ENCODE measurements around the gene FOXE1. TPM values are rescaled to one million over a fixed set of nuclear protein-coding genes. Genes with fewer than 3 reads are reported as not detected.
A peak's percentile ranks its signal among the peaks of the same experiment; 100 is the strongest.

Gene FOXE1
- total RNA-seq, 1 donor from 2014 or later, result 0.45 TPM

DNA sequence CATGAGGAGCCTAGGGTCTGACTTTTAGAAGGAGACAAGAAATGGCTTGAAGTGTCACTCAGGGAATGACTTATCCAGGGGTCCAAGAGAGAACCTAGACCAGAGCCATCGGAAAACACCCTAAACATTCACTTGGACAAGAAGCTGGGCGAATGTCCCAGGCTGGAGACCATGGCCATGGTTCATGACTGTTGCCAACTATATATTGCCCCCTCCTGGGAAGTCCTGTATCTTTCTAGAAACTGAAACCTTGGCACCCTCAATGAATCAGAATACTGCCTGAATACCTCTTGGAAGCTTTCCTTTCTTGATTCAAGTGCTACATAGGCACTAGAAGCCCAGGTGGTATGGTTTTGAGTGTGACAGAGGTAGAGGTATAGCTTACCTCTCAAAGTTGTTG lies 39.4 kb downstream of the FOXE1 start:
- Histone ChIP-seq H4K20me1 (ENCODE audit: insufficient read depth, low read length) (no peaks in the 10 kb centered on the region), H3K9ac (ENCODE audit: low read length) (no peak overlapping the region), H3K36me3 (ENCODE audit: insufficient read depth, low read length) (no peaks in the 10 kb centered on the region), H3K79me2 (ENCODE audit: insufficient read depth, low read length) (no peaks in the 10 kb centered on the region), H3K4me3 (ENCODE audit: insufficient read depth, low read depth, low read length) (no peak overlapping the region), H3K9me3 (ENCODE audit: insufficient read depth, low read depth, low read length) (peaks cover 7% of the 10 kb centered on the region), H3K4me1 (ENCODE audit: insufficient read depth, low read length) (no peaks in the 10 kb centered on the region), H3K27me3 (ENCODE audit: insufficient read depth, low read length) (no peaks in the 10 kb centered on the region), H2AFZ (ENCODE audit: low read depth, low read length) (no peak overlapping the region), H3K27ac (ENCODE audit: low read depth, low read length) (no peak overlapping the region), H3K4me2 (ENCODE audit: low read length) (no peak overlapping the region)
- Mint-ChIP-seq H3K4me1 (ENCODE audit: low read depth, unreplicated experiment) (no peaks in the 10 kb centered on the region), H3K9me3 (ENCODE audit: unreplicated experiment) (peaks cover 21% of the 10 kb centered on the region), H3K27ac (ENCODE audit: unreplicated experiment) (no peak overlapping the region), H3K27me3 (ENCODE audit: low read depth, unreplicated experiment) (peaks cover 47% of the 10 kb centered on the region), H3K4me3 (ENCODE audit: unreplicated experiment) (no peak overlapping the region), H3K36me3 (ENCODE audit: low read depth, unreplicated experiment) (peaks cover 16% of the 10 kb centered on the region)
- no peak for DNase-seq (ENCODE audit: low read depth)
- FAIRE-seq, result no peak
- TF ChIP-seq CTCF (IDR thresholded peaks at IDR 0.05; ENCODE audit: insufficient read depth, low read depth, low read length) (no peak), EZH2 (IDR thresholded peaks at IDR 0.05; ENCODE audit: insufficient read depth, low read length) (no peak)

- H3K36me3 Mint-ChIP-seq (ENCODE audit: low read depth, unreplicated experiment), result peaks cover 18% of the 10 kb centered on the region
- FAIRE-seq, result no peak
- peaks cover 24% of the 10 kb centered on the region for H3K27me3 Mint-ChIP-seq (ENCODE audit: low read depth, unreplicated experiment)
- no peak for DNase-seq (ENCODE audit: low read depth)
- Histone ChIP-seq H2AFZ (ENCODE audit: low read depth, low read length) (no peak overlapping the region), H3K4me2 (ENCODE audit: low read length) (no peak overlapping the region), H3K4me1 (ENCODE audit: insufficient read depth, low read length) (peaks cover 1% of the 10 kb centered on the region), H3K27me3 (ENCODE audit: insufficient read depth, low read length) (no peaks in the 10 kb centered on the region), H3K9me3 (ENCODE audit: insufficient read depth, low read depth, low read length) (peaks cover 7% of the 10 kb centered on the region), H3K4me3 (ENCODE audit: insufficient read depth, low read depth, low read length) (no peak overlapping the region), H4K20me1 (ENCODE audit: insufficient read depth, low read length) (no peaks in the 10 kb centered on the region), H3K79me2 (ENCODE audit: insufficient read depth, low read length) (no peaks in the 10 kb centered on the region), H3K9ac (ENCODE audit: low read length) (no peak overlapping the region), H3K27ac (ENCODE audit: low read depth, low read length) (no peak overlapping the region), H3K36me3 (ENCODE audit: insufficient read depth, low read length) (no peaks in the 10 kb centered on the region)
- no peak overlapping the region for H3K4me3 Mint-ChIP-seq (ENCODE audit: unreplicated experiment)
- peaks cover 21% of the 10 kb centered on the region for H3K9me3 Mint-ChIP-seq (ENCODE audit: unreplicated experiment)
- TF ChIP-seq EZH2 (IDR thresholded peaks at IDR 0.05; ENCODE audit: insufficient read depth, low read length) (no peak), CTCF (IDR thresholded peaks at IDR 0.05; ENCODE audit: insufficient read depth, low read depth, low read length) (no peak)
- H3K27ac Mint-ChIP-seq (ENCODE audit: unreplicated experiment), result no peak overlapping the region
- H3K4me1 Mint-ChIP-seq (ENCODE audit: low read depth, unreplicated experiment), result no peaks in the 10 kb centered on the region
These were observed 42.2 kb downstream of the FOXE1 start for GRCh38 chr9:97895211-97895610.

DNA sequence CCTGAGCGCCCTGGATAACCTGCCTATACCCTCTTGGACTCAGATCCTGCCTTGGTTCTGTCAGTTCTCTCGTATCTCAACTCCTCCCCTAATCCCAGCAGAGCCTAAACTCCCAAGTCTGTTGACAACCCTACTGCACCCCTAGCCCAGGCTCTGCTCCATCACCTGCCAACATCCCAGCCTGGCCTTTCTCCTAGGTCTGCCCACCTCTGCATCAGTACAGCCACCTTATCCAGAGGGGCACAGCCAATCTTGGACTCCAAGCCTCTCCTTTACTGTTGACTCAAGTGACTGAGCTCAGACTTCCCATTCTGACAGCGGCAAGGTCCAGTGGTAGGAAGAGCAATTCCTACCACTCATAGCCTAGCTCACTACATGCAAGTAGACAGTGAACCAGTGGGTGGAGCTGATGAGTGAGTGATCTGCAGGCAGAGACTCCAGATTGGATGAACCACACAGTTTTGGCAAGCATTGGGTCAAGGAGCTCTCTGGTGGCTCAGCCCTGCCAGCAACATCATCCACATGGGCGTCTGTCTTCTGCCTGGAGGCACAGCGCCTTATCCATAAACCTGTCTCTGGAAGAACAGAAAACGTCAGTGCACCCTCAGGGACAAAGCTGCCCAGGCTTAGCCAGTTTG lies 42.8 kb downstream of the FOXE1 start:
- peaks cover 23% of the 10 kb centered on the region for H3K27me3 Mint-ChIP-seq (ENCODE audit: low read depth, unreplicated experiment)
- Histone ChIP-seq H4K20me1 (ENCODE audit: insufficient read depth, low read length) (peaks cover 6% of the 10 kb centered on the region), H3K36me3 (ENCODE audit: insufficient read depth, low read length) (no peaks in the 10 kb centered on the region), H3K4me1 (ENCODE audit: insufficient read depth, low read length) (peaks cover 7% of the 10 kb centered on the region), H3K79me2 (ENCODE audit: insufficient read depth, low read length) (no peaks in the 10 kb centered on the region), H3K27me3 (ENCODE audit: insufficient read depth, low read length) (no peaks in the 10 kb centered on the region), H3K4me2 (ENCODE audit: low read length) (no peak overlapping the region), H3K9ac (ENCODE audit: low read length) (no peak overlapping the region), H3K27ac (ENCODE audit: low read depth, low read length) (no peak overlapping the region), H3K4me3 (ENCODE audit: insufficient read depth, low read depth, low read length) (no peak overlapping the region), H2AFZ (ENCODE audit: low read depth, low read length) (no peak overlapping the region), H3K9me3 (ENCODE audit: insufficient read depth, low read depth, low read length) (peaks cover 7% of the 10 kb centered on the region)
- peaks cover 18% of the 10 kb centered on the region for H3K36me3 Mint-ChIP-seq (ENCODE audit: low read depth, unreplicated experiment)
- no peak for DNase-seq (ENCODE audit: low read depth)
- H3K9me3 Mint-ChIP-seq (ENCODE audit: unreplicated experiment), result peaks cover 21% of the 10 kb centered on the region
- no peak overlapping the region for H3K27ac Mint-ChIP-seq (ENCODE audit: unreplicated experiment)
- FAIRE-seq, result no peak
- TF ChIP-seq CTCF (IDR thresholded peaks at IDR 0.05; ENCODE audit: insufficient read depth, low read depth, low read length) (no peak), EZH2 (IDR thresholded peaks at IDR 0.05; ENCODE audit: insufficient read depth, low read length) (no peak)
- H3K4me3 Mint-ChIP-seq (ENCODE audit: unreplicated experiment), result peak overlapping the region; percentile 31
- H3K4me1 Mint-ChIP-seq (ENCODE audit: low read depth, unreplicated experiment), result no peaks in the 10 kb centered on the region
